PC-3 (cell line): ENCODE results near the gene MRGPRD.

ENCODE experiments used
- EZH2 ChIP-seq: fragments of 300-600 bp; sonication (generic); IDR thresholded peaks from one replicate; pipeline ENCODE4 v1.6.1; 2017; ENCODE audit warnings: antibody characterized with exemption, mild to moderate bottlenecking, low read length; ENCODE audit not compliant: unreplicated experiment
- TF ChIP-seq, protein P1 (sequence below): fragments of 300-600 bp; sonication (generic); conservative IDR thresholded peaks from 2 replicates; pipeline ENCODE4 v1.5.1; 2017; ENCODE audit warnings: antibody characterized with exemption, low read depth, mild to moderate bottlenecking, low read length

DNA sequence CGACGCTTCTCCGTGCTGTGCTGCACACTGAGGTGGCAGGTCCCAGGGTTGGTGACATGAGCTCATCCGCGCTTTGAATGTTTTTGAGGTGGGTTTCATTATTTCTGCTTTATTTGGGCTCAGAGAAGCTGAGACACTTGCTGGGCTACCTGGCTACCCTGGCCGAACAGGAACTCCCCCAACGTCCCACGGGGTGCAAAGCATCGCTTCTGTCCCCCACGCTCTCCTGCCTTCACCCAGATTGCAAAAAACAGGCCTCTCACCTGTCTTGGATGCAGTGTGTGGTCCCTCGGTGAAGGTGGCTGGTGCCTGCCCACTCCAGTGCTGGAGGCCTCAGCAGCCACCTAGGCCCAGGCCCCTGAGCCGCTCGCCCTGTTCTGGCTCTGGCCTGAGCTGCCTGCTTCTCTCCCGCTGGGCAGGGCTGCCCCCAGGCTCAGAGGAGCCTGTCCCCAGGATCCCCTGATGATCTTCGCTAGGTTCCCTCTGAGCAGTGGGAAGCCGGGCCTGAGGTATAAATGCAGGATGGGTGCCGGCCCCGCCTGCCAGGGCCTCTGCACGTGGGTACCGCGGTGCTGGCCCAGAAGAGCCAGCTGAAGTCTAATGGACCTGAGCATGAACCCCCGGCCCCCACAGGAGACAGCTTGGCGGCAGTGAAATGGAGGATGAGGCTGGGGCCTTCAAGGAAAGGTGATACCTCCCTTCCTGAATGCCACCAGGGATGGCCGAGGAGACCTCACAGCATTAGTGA is 15.8 kb upstream of the MRGPRD start:
- TF ChIP-seq, protein P1, sequence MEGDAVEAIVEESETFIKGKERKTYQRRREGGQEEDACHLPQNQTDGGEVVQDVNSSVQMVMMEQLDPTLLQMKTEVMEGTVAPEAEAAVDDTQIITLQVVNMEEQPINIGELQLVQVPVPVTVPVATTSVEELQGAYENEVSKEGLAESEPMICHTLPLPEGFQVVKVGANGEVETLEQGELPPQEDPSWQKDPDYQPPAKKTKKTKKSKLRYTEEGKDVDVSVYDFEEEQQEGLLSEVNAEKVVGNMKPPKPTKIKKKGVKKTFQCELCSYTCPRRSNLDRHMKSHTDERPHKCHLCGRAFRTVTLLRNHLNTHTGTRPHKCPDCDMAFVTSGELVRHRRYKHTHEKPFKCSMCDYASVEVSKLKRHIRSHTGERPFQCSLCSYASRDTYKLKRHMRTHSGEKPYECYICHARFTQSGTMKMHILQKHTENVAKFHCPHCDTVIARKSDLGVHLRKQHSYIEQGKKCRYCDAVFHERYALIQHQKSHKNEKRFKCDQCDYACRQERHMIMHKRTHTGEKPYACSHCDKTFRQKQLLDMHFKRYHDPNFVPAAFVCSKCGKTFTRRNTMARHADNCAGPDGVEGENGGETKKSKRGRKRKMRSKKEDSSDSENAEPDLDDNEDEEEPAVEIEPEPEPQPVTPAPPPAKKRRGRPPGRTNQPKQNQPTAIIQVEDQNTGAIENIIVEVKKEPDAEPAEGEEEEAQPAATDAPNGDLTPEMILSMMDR = no peak
- no peak for TF ChIP-seq EZH2
